A204.1 (cell line): ENCODE results near the gene DBI.
"Not testable (repeated sequence)": the region's sequence is repeated elsewhere in the genome, so short reads cannot be mapped to it uniquely, and the experiment has no call there.

Source experiments
- FAIRE-seq: peaks from 2 replicates; lab custom pipeline; 2012; peaks lifted over from hg19 to GRCh38; lab: Jason Lieb, UNC

DBI gene

DNA sequence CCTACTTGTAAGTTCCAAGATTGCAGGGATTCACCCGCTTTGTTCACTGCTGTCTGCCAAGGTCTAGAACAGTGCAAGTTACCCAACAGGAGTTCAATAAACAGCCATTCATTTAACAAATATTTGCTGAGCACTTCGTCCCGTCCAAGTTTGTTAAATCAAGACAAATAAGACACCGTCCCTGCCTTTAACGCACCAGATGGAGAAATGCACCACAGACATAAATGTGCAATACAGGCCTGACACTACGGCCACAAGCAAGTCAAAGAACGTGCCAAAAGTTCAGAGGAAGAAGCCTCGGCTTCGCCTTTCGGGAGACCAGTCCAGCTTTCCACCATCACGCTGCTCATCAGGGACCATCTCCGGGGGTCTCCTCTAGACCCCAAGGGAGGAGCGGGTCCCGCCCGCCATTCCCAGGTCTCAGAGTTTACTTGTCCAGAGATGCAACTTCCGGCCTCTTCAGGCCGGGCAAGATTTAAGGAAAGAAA, 572 bp upstream of the DBI start:
- no peak for FAIRE-seq

DNA sequence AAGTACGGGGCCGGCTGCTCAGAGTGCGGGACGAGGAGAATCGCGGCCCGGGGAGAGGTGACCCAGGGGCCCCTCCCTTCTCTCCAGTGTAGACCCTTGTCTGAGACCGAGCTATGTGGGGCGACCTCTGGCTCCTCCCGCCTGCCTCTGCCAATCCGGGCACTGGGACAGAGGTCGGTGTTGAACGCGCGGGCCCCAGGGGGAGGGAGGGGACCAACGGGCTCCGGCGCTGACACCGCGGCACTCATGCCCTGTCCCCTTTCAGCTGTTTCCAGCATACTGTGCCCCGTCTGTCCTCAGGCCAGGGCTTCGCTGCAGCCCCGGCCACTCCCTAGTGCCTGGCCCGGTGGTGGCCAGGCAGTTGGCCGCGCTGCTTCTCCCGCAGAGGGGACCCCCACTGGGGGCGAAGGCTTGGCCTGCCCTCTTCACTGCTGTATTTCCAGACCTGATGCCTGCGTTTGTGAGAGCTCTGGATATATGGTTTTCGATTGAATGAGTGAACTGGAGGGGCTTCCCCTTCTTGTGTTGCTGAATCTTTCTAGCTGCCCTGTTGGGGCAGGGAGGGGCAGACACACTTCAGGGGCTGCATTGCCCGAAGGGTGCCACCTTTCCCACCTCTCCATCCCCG, 809 bp downstream of the DBI start:
- no peak for FAIRE-seq

DNA sequence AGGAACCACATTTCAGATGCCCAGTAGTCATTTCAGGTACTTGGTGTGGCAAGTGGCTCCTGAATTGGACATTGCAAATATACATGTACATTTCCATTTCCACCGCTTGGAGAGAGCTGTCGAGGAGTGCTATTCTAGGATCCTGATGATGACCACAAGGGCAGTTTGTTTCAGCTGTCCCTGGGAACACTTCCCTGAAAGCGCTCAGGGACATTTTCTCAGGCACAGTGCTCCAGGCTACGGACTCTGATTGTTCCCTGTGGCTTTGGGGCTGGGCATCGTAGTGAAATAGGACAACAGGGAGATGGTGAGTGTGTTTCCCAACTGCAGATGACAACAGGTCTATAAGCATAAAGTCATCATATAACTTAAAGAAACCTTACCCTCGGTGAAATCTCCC, 3.1 kb downstream of the DBI start:
- no peak for FAIRE-seq

DNA sequence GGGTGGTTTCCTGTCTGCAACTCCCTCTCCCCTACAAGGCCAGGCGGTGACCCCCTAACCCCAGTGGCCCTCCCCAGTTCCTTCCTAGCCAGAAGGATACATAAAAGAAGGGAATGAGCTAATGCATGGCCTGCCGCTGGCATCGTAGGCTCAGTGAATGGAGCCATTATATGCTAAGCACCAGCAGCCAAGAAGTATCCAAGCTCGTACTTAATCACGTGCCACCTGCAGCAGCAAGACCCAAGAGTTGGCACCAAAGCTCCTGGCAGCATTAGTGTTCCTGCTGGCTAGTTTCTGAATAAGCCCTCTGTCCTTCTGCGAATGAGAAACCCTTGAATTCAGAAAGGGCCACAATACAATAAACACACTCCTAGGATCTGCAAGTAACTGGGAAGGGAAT, 4.3 kb downstream of the DBI start:
- FAIRE-seq: no peak

DNA sequence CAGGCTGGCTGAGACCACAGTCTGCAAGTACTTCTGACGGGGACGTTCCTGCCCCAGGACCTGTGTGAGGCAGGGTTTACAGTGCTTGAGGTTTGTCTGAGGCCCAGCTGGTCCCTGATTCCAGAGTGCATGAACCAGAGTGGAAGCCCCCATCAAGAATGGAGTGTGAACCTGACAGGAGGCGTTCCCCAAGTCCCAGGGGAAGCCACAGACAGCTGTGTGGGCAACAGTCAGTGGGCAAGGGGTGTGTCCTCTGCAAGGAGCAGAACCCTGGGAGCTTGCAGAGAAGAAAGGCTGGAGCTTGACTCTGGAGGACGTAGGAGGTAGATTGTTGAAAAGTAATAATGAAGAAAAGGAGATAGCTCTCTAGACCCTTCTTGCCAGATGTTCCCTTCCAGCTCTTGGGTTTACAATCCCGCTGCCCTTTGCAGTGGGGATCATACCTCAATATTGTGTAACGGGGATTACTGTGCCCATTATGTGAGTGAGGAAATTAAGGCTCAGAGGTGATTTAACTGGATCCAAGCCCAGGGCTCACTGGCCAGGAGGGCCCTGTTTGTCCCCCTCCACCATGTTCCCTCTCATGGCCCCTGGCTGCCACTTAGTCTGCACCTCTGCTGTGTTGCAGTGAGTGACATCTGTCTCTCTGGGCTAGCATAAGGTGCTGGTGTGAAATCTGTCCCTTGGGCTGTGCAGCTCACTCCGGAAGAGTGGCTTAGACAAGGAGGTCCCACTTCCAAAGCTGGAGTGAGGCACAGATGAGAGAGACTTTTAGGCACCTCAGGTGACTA, 6.2 kb downstream of the DBI start:
- FAIRE-seq: no peak

DNA sequence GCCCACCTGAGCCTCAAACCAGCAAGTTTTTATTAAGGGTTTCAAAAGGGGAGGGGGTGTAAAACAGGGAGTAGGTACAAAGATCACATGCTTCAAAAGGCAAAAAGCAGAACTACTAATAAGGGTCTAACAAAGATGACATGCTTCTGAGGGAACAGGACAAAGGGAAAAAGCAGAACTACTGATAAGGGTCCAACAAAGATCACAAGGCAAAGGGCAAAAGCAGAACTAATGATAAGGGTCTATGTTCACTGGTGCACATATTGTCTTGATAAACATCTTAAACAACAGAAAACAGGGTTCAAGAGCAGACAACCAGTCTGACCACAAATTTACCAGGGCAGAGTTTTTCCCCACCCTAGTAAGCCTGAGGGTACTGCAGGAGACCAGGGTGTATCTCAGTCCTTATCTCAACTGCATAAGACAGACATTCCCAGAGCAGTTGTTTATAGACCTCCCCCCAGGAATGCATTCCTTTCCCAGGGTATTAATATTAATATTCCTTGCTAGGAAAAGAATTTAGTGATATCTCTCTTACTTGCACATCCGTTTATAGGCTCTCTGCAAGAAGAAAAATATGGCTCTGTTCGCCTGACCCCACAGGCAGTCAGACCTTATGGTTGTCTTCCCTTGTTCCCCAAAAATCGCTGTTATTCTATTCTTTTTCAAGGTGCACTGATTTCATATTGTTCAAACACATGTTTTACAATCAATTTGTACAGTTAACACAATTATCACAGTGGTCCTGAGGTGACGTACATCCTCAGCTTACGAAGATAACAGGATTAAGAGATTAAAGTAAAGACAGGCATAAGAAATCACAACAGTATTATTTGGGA, 7.3 kb downstream of the DBI start:
- not testable (repeated sequence) for FAIRE-seq

DNA sequence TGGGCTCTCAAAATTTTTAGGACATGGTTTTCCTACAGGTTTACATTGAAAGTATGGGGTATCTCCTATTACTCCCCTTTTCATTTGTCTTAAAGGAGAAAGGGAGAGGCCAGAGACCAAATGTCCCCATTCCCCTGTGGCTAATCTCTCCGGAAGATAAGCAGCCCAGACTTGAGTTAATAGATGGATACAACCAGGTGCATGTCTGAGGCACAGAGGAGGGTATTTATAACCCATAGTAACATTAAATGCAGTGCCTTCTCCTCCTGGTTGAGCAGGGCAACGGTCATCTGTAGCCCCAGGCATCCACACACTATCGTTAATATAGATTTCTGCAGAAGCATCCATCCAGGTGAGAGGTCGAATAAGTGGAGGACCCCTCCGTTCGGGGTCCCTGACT, 9.6 kb downstream of the DBI start:
- FAIRE-seq: not testable (repeated sequence)

DNA sequence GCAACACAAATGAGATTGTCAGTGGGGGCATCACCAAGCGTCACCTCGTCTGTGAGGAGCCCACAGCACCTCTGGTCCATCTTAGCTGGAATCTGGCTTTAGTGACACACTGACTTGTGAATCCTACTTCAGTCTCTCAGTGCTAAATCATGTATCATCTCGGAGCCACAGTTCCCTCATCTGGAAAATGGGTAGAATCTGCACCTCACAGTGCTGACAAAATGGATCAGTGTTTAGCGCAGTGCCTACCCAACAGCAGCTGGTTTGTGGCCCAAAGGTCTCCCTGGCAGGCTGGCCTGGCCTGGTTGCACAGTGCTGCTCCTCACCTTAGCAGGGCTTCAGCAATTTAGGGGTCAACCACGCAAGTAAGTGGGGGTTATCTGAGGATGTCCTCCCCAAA, 10.0 kb downstream of the DBI start:
- no peak for FAIRE-seq

DNA sequence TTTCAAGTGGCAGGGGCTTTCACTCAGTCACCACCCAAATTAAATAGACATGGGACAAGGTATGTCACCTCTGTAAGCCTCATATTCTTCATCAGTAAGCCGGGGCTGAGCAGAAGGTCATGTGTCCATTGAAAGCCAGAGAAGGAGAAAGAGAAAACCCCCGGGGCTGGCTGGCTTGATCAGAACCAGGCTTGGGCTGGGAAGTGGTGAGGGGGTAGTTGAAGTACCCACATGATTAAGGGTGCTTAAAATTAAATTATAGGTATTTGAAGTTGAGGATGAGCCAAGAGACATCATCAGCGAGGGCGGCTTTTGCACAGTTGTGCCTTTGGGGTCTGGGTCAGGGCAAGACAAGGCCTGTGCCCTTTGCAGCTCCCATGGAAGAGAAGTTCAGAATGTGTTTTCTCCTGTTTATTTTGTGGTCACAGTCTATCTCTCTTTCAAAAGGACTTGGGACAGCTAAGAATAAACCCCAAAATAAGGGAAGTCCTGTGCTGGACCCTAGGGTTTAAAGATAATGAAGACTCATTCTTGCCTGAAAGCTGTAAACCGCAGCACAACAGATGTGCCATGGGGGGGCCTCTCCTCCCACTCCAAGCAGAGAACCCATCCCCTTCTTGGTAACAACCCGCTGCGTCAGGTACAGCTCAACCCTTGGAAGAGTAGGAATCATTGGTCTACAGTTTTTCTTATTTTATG, 10.7 kb downstream of the DBI start:
- FAIRE-seq: no peak

DNA sequence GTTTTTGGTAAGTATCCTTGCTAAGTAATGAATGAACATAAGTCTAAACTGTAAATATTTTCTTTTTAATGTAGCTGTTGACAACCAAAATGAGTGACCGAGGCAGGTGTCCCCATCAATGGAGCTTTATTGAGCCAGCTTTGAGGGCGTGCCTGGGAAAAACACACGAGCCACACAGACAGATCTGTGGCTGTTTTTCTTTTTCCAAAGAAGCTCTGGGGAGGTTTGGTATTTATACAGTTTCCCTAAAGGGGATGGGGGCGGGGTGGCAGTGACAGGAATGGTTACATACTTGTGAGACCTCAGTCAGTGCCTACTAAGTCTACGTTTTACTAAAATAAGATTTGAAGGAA, 11.2 kb downstream of the DBI start:
- no peak for FAIRE-seq

DNA sequence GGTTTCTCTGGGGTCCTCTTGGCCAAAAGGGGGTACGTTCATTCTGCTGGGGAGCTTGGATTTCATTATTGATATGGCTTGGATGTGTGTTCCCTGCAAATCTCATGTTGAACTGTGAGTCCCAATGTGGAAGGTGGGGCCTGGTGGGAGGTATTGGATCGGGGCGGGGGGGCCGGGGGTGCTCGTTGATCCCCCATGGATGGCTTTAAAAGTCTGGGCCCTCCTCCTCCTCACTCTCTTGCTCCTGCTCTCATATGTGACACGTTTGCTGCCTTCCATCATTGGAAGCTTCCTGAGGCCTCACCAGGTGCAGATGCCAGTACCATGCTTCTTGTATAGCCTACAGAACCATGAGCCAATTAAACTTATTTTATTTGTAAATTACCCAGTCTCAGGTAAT, 11.8 kb downstream of the DBI start:
- no peak for FAIRE-seq

DNA sequence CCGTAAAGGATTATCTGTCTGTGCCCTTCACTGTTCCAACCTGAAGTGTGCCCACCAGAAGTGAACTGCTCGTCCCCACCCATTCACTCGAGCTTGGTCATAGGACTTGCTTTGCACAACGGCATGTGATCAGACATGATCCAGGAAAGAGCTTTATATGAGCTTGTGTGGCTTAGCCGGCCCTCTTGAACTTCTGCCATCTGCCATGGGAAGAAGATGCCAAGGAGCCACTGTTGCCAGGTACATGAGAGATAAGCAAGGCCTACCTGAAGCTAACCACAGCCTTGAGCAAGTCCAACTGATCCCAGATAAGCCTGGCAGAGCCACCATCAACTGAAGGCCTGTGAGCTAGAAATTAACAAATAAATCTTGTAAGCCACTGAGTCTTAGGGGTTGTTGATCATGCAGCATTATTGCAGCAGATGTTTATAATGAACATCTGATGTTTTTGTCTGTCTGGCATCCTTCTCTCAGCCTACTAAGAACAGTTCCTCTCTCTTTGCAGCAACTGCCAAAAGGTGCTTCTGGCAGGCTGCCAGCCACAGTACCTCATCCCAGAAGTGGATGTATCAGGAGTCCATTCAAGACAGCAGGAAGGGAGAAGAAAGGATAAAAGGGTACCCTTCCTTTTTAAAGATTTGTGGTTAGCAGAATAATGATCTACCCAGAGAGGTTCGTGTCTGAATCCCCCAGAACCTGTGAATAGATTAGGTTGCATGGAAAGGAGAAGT, 16.8 kb downstream of the DBI start:
- no peak for FAIRE-seq

DNA sequence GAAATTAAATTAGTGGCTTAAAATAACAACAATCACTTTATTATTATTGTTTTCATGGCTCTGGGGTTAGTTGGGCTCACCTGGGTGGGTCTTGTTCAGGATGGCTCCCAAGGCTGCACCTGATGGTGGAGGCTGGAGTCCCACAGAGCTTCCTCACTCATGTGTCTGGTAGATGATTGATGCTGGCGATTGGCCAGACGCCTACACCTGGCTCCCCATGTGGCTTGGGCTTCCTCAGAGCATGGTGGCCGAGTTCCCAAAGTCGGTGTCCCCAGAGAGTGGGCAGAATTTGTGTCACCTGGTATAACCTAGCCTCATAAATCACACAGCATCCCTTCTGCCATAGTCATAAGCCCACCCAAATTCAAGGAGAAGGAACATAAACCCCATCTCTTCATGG, 18.2 kb downstream of the DBI start:
- FAIRE-seq: no peak

DNA sequence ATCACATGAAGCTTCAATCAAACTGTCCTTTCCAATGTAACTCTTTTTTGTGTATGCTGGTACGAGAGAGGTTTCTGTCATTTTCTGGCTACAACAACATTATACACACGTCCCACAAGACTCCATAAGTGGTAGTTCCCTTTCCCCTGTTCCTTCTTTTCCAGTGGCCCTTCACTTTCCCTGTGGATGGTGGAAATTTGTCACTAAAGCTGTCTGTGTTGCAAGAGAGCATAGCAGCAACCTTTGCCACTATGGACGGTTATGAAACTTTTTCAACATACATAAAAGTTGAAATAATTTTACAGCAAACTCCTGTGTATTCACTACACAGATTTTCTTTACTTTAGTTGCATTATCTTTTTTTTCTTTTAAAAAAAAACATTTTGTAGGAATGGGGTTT, 18.7 kb downstream of the DBI start:
- FAIRE-seq: no peak

DNA sequence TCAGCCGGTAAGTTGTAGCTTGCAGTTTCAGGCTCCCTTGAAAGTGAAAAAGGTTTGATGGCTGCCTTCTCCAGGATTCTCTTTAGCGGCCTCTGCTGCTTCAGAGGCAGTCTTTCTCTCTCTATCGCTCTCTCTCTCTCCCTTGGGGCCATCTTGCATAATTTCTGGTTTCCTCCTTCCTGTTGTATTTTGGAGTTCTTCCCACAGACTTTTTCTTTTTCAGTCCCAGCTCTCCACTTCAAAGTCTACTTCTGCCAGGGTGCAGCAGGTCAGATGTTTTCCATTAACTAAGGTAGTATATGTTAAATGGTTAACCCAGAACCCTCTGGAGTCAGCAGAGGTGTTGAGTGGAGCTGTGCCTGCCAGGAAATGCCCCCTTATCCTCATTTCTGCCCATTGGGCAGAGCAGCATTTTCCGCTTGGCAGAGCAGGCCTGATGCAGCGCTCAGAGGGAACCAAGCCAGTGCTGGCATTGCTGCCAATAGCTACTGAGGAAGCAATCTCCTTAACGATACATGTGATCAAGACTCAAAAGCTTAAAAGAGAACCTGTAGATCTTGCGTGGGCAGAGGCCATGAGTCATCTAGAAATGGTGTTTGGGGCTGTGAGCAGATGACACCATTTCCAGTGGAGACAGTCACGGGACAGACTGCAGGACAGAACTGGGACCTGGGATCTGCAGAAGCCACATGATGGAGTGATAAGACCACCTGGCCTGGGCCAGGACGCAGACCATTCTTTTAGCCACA, 20.8 kb downstream of the DBI start:
- no peak for FAIRE-seq

DNA sequence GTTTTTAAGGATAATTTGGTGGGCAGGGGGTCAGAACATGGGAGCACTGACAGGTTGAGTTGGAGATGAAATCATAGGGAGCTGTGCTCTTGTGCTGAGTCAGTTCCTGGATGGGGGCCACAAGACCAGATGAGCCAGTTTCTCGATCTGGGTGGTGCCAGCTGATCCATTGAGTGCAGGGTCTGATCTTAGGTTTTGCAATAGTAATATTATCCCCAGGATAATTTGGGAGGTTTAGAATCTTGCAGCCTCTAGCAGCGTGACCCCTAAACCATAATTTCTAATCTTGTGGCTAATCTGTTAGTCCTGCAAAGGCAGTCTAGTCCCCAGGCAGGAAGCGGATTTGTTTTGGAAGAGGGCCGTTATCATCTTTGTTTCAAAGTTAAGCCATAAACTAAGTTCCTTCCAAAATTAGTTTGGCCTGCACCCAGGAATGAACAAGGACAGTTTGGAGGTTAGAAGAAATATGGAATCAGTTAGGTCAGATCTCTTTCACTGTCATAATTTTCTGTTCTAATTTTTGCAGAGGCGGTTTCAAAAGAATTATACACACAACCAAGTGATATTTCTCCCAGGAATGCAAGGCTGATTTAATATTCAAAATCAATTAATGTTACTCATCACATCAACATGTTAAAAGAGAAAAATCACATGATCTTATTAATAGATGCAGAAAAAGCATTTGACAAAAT, 23.0 kb downstream of the DBI start:
- no peak for FAIRE-seq

DNA sequence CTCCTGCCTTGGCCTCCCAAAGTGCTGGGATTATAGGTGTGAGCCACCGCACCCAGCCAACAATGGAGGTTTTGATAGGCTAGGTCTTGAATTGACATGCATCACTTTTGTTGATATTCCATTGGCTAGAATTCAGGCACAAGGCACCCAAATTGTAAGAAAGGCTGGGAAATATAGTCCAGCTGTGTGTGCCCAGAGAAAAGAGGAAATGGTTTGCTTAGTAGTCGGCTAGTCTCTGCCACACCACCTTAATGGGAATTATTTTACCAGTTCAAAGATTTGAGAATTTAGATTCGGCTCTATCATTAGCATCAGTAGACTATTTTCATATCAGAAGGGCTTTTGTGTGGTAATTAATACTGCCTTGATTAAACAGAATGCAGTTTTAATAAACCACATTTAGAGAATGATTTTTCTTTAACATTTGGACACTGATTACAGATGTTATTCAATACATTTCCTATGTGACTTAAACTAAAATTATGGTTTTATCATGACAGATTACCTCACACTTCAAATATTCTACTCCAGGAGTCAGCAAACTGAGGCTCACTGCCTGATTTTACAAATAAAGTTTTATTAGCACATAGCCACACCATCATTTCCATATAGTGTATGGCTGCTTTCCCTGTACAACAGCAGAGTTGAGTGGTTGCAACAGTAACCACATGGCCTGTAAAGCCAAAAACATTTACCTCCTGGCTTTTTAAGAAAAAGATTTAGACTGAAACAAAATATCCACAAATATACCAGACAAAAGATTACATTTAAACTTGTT, 27.4 kb downstream of the DBI start:
- no peak for FAIRE-seq

DNA sequence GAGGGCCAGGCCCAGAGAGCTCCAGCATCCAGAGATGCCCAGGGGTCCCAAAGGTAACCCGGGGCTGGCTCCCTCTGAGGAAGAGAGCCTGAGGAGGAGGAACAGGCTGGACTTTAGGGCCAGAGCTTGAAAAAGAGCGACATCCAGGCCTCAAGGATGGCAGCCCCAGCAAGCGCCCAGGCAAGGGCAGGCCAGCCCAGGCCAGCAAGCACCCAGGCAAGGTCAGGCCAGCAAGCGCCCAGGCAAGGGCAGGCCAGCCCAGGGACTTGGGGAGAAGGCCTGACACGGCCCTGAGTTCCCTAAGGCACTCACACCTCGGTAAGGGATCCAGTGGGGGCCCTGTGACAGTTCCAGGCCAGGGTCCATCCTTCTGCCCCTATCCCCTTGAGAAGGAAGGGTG, 30.4 kb downstream of the DBI start:
- no peak for FAIRE-seq

DNA sequence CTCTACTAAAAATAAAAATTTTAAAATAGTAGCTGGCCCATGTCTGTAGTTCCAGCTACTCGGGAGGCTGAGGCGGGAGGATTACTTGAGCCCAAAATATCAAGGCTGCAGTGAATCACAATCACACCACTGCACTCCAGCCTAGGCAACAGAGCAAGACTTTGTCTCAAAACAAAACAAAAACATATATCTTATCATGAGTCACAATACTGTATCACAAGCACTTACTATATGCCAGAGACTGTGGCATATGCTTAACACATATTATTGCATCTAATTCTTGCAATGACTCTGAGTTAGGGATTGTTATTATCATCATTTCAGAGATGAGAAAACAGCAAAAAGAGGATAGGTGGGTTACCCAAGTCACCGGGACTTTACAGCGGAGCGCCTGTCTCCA, 35.3 kb downstream of the DBI start:
- FAIRE-seq: no peak
